A673 (cell line): ENCODE data around the gene SLC39A13.

Experiments used
- EZH2 ChIP-seq: fragments of 200-600 bp; sonication (generic); IDR thresholded peaks from 2 replicates; pipeline ENCODE4 v1.6.1; 2017; ENCODE audit warnings: borderline replicate concordance, low read depth, mild to moderate bottlenecking, mixed read lengths, antibody characterized with exemption, low read length; ENCODE audit not compliant: poor library complexity, severe bottlenecking
- TF ChIP-seq, protein P1 (sequence below): fragments of 300-800, 200-600 bp; sonication (generic); conservative IDR thresholded peaks from 2 replicates; pipeline ENCODE4 v1.5.1; 2017; ENCODE audit warnings: low read depth, mild to moderate bottlenecking, antibody characterized with exemption, low read length, moderate library complexity, mixed read lengths

DNA sequence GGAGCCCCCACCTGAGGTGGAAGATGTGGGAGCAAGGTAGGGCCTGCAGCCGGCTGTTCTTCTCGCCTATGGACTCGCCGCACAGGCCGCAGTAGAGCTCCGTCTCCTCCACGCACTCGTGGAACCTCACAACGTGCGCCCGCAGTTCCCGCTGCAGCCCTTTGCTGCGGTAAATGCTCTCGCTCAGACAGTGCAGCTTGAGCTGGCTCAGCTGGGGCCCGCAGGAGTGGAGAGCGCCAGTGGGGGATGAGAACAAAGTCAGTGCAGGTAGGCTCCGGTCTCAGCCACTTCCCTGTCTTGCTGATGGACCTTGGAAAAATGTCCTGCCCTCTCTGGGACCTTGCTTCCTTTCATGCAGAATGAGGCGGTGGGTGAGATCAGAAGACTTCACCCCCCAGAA lies 30.3 kb downstream of the SLC39A13 start:
- TF ChIP-seq, protein P1, sequence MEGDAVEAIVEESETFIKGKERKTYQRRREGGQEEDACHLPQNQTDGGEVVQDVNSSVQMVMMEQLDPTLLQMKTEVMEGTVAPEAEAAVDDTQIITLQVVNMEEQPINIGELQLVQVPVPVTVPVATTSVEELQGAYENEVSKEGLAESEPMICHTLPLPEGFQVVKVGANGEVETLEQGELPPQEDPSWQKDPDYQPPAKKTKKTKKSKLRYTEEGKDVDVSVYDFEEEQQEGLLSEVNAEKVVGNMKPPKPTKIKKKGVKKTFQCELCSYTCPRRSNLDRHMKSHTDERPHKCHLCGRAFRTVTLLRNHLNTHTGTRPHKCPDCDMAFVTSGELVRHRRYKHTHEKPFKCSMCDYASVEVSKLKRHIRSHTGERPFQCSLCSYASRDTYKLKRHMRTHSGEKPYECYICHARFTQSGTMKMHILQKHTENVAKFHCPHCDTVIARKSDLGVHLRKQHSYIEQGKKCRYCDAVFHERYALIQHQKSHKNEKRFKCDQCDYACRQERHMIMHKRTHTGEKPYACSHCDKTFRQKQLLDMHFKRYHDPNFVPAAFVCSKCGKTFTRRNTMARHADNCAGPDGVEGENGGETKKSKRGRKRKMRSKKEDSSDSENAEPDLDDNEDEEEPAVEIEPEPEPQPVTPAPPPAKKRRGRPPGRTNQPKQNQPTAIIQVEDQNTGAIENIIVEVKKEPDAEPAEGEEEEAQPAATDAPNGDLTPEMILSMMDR, result no peak
- TF ChIP-seq EZH2, result no peak
